ENCODE results near the gene DLX1.
"Not testable (repeated sequence)": the region's sequence is repeated elsewhere in the genome, so short reads cannot be mapped to it uniquely, and the experiment has no call there.

The DLX1 gene

GRCh38 chr2:172114579-172114978 is 29.3 kb downstream of the DLX1 start:
- no peak for DNase-seq (ENCODE audit: low read depth)

- DNase-seq (ENCODE audit: low read depth) = no peak
Measured at GRCh38 chr2:172116107-172116506, 30.8 kb downstream of the DLX1 start.

GRCh38 chr2:172119089-172119488 is 33.8 kb downstream of the DLX1 start:
- DNase-seq (ENCODE audit: low read depth) = no peak

- DNase-seq (ENCODE audit: low read depth) = no peak
Measured at GRCh38 chr2:172120118-172120517, 34.8 kb downstream of the DLX1 start.

- peak; percentile 9 for DNase-seq (ENCODE audit: low read depth)
Measured at GRCh38 chr2:172128484-172128883, 43.2 kb downstream of the DLX1 start.

GRCh38 chr2:172129404-172129803 is 44.1 kb downstream of the DLX1 start:
- no peak for DNase-seq (ENCODE audit: low read depth)

- no peak for DNase-seq (ENCODE audit: low read depth)
Measured at GRCh38 chr2:172131713-172132555, 46.6 kb downstream of the DLX1 start.

GRCh38 chr2:172134270-172134669 is 49.0 kb downstream of the DLX1 start:
- no peak for DNase-seq (ENCODE audit: low read depth)

GRCh38 chr2:172135446-172135845 is 50.1 kb downstream of the DLX1 start:
- DNase-seq (ENCODE audit: low read depth) = peak; percentile 21

GRCh38 chr2:172137109-172137508 is 51.8 kb downstream of the DLX1 start:
- no peak for DNase-seq (ENCODE audit: low read depth)

GRCh38 chr2:172137943-172138342 is 52.6 kb downstream of the DLX1 start:
- no peak for DNase-seq (ENCODE audit: low read depth)

- not testable (repeated sequence) for DNase-seq (ENCODE audit: low read depth)
Measured at GRCh38 chr2:172138727-172139126, 53.4 kb downstream of the DLX1 start.

Data from stromal cell of bone marrow (primary cell).